Eye (tissue), 1 donor: ENCODE measurements around the gene DUSP18.
A peak's percentile ranks its signal among the peaks of the same experiment; 100 is the strongest.
"Not testable (repeated sequence)": the region's sequence is repeated elsewhere in the genome, so short reads cannot be mapped to it uniquely, and the experiment has no call there.

Experiments used
- DNase-seq: peaks from one replicate; pipeline ENCODE4 v3.0.0-alpha.2; 2015

The DUSP18 gene

GRCh38 chr22:30676565-30676964, 8.9 kb upstream of the DUSP18 start:
- not testable (repeated sequence) for DNase-seq

- DNase-seq: peak; percentile 36
Measured at GRCh38 chr22:30675436-30675835, 7.8 kb upstream of the DUSP18 start.

GRCh38 chr22:30674482-30674881, 6.8 kb upstream of the DUSP18 start:
- DNase-seq: no peak

GRCh38 chr22:30673136-30673535, 5.5 kb upstream of the DUSP18 start:
- no peak for DNase-seq

GRCh38 chr22:30671071-30671470, 3.4 kb upstream of the DUSP18 start:
- DNase-seq: no peak

GRCh38 chr22:30668386-30668710, 673 bp upstream of the DUSP18 start:
- DNase-seq: no peak

- DNase-seq: no peak
Measured at GRCh38 chr22:30667107-30667493, 575 bp downstream of the DUSP18 start.

- no peak for DNase-seq
Measured at GRCh38 chr22:30665786-30666185, 1.9 kb downstream of the DUSP18 start.

GRCh38 chr22:30665266-30665665, 2.4 kb downstream of the DUSP18 start:
- no peak for DNase-seq

- DNase-seq: no peak
Measured at GRCh38 chr22:30664798-30665197, 2.9 kb downstream of the DUSP18 start.

- DNase-seq: no peak
Measured at GRCh38 chr22:30662040-30662439, 5.6 kb downstream of the DUSP18 start.

GRCh38 chr22:30655532-30655931, 12.1 kb downstream of the DUSP18 start:
- no peak for DNase-seq

- DNase-seq: no peak
Measured at GRCh38 chr22:30654361-30654760, 13.3 kb downstream of the DUSP18 start.

GRCh38 chr22:30652852-30653251, 14.8 kb downstream of the DUSP18 start:
- DNase-seq: no peak

GRCh38 chr22:30650508-30651116, 17.1 kb downstream of the DUSP18 start:
- DNase-seq: no peak

- DNase-seq: no peak
Measured at GRCh38 chr22:30649430-30650007, 18.2 kb downstream of the DUSP18 start.

- no peak for DNase-seq
Measured at GRCh38 chr22:30648825-30649224, 18.9 kb downstream of the DUSP18 start.

GRCh38 chr22:30647536-30647935, 20.1 kb downstream of the DUSP18 start:
- no peak for DNase-seq

GRCh38 chr22:30646518-30647160, 21.0 kb downstream of the DUSP18 start:
- DNase-seq: no peak

- no peak for DNase-seq
Measured at GRCh38 chr22:30643055-30643875, 24.4 kb downstream of the DUSP18 start.

GRCh38 chr22:30640839-30641430, 26.7 kb downstream of the DUSP18 start:
- no peak for DNase-seq

- no peak for DNase-seq
Measured at GRCh38 chr22:30640361-30640760, 27.3 kb downstream of the DUSP18 start.

- peak; percentile 16 for DNase-seq
Measured at GRCh38 chr22:30637701-30638114, 30.0 kb downstream of the DUSP18 start.
